HG03558 (cell line): ENCODE results near the gene SMAD3.
"Not testable (repeated sequence)": the region's sequence is repeated elsewhere in the genome, so short reads cannot be mapped to it uniquely, and the experiment has no call there.

ENCODE experiments used
- ATAC-seq: cut with Tn5 transposase; IDR thresholded peaks from one replicate; pipeline ENCODE4 v1.9.1; 2021; ENCODE audit warnings: moderate number of reproducible peaks; ENCODE audit not compliant: unreplicated experiment; ENCODE audit errors: extremely low read depth

The SMAD3 gene

GRCh38 chr15:67107014-67107812, 41.8 kb downstream of the SMAD3 start:
- no peak for ATAC-seq

- no peak for ATAC-seq
Measured at GRCh38 chr15:67108122-67108961, 42.9 kb downstream of the SMAD3 start.

- no peak for ATAC-seq
Measured at GRCh38 chr15:67109141-67110034, 44.0 kb downstream of the SMAD3 start.

GRCh38 chr15:67110361-67110781, 45.0 kb downstream of the SMAD3 start:
- ATAC-seq: no peak

GRCh38 chr15:67110958-67111864, 45.8 kb downstream of the SMAD3 start:
- no peak for ATAC-seq

GRCh38 chr15:67114046-67114445, 48.6 kb downstream of the SMAD3 start:
- no peak for ATAC-seq

GRCh38 chr15:67114846-67115585, 49.6 kb downstream of the SMAD3 start:
- no peak for ATAC-seq

- no peak for ATAC-seq
Measured at GRCh38 chr15:67115586-67115969, 50.2 kb downstream of the SMAD3 start.

- ATAC-seq: no peak
Measured at GRCh38 chr15:67116742-67117141, 51.3 kb downstream of the SMAD3 start.

GRCh38 chr15:67117370-67117769, 52.0 kb downstream of the SMAD3 start:
- no peak for ATAC-seq

- ATAC-seq: no peak
Measured at GRCh38 chr15:67118808-67119207, 53.4 kb downstream of the SMAD3 start.

GRCh38 chr15:67119238-67119846, 53.9 kb downstream of the SMAD3 start:
- ATAC-seq: no peak

- no peak for ATAC-seq
Measured at GRCh38 chr15:67120009-67120838, 54.8 kb downstream of the SMAD3 start.

GRCh38 chr15:67120839-67121643, 55.6 kb downstream of the SMAD3 start:
- peak; percentile 61 for ATAC-seq

GRCh38 chr15:67121644-67122605, 56.5 kb downstream of the SMAD3 start:
- ATAC-seq: no peak

GRCh38 chr15:67122816-67123215, 57.4 kb downstream of the SMAD3 start:
- not testable (repeated sequence) for ATAC-seq
